ENCODE data around the gene WAS.

DNA sequence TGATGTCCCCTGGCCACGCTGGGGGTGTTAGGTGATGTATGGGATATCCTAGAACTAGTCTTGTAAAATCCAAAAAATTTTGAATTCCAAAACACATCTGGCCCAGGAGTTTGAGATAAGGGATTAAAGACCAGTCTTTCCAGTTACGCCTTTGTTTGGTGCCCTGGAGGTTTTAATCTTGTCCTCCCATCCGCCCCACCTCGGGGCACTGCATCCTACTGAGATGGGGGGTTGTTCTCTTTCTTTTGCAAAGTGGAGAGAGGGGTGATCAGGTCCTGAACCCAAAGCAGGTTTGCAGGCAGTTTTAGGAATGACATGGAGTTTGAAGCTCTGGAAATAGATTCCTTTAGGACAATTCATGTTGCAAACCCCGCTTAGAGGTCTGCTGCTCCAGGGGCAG, 14.7 kb downstream of the WAS start:
- TF ChIP-seq, protein P1, sequence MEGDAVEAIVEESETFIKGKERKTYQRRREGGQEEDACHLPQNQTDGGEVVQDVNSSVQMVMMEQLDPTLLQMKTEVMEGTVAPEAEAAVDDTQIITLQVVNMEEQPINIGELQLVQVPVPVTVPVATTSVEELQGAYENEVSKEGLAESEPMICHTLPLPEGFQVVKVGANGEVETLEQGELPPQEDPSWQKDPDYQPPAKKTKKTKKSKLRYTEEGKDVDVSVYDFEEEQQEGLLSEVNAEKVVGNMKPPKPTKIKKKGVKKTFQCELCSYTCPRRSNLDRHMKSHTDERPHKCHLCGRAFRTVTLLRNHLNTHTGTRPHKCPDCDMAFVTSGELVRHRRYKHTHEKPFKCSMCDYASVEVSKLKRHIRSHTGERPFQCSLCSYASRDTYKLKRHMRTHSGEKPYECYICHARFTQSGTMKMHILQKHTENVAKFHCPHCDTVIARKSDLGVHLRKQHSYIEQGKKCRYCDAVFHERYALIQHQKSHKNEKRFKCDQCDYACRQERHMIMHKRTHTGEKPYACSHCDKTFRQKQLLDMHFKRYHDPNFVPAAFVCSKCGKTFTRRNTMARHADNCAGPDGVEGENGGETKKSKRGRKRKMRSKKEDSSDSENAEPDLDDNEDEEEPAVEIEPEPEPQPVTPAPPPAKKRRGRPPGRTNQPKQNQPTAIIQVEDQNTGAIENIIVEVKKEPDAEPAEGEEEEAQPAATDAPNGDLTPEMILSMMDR (IDR thresholded peaks at IDR 0.05 in 4 of 5, conservative IDR thresholded peaks at IDR 0.05 in 1 of 5) = no peak
- no peak for TF ChIP-seq POLR2A (IDR thresholded peaks at IDR 0.05)
